SJSA1 (cell line): Measurements from ENCODE around the gene LASP1NB.
"Not testable (repeated sequence)": the region's sequence is repeated elsewhere in the genome, so short reads cannot be mapped to it uniquely, and the experiment has no call there.

Experiments
- DNase-seq, 2 experiments: peaks; one replicate each; pipeline ENCODE4 v3.0.0-alpha.2; 2015 to 2020; ENCODE audit warnings: low spot score in 2 of 2, low read depth in 1 of 2
- H3K27ac ChIP-seq: fragments of 250-450 bp; sonication (Bioruptor Pico); 2 replicates; pipeline ENCODE4 v1.5.1; 2020; ENCODE audit warnings: mild to moderate bottlenecking, moderate library complexity
- H3K27me3 ChIP-seq: fragments of 250-450 bp; sonication (Bioruptor Pico); replicated peaks from 2 replicates; pipeline ENCODE4 v1.5.1; 2020; ENCODE audit warnings: mild to moderate bottlenecking, moderate library complexity
- H3K36me3 ChIP-seq: fragments of 250-450 bp; sonication (Bioruptor Pico); 2 replicates; pipeline ENCODE4 v1.5.1; 2020; ENCODE audit warnings: mild to moderate bottlenecking
- H3K4me1 ChIP-seq: fragments of 250-450 bp; sonication (Bioruptor Pico); replicated peaks from 2 replicates; pipeline ENCODE4 v1.6.1; 2021; ENCODE audit warnings: mild to moderate bottlenecking
- H3K4me3 ChIP-seq: fragments of 250-450 bp; sonication (Bioruptor Pico); 2 replicates; pipeline ENCODE4 v1.5.1; 2020; ENCODE audit warnings: mild to moderate bottlenecking
- H3K9me3 ChIP-seq: fragments of 250-450 bp; sonication (Bioruptor Pico); replicated peaks from 2 replicates; pipeline ENCODE4 v1.5.1; 2020; ENCODE audit warnings: mild to moderate bottlenecking

The LASP1NB gene

DNA sequence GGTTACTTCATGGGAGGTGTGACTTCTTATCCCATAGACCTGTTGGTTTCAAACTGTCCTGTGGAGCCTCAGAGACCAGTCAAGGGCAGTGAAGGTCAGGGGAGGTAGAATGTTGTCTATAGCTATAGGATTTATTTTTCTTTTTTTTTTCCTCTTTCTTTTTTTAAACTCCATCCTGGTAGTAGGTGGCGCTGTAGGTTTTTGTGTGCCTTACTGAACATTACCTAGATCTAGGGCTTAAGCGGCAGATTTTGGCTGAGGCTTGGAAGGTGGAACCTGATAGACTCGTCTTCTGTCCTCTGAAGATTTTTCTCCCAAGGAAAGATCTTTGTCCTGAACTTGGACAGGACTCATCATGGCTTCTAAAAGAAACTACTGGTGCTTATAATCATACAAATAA is 8.2 kb upstream of the LASP1NB start:
- no peak overlapping the region for H3K27ac ChIP-seq

GRCh38 chr17:38918129-38918913 is 7.1 kb upstream of the LASP1NB start:
- H3K36me3 ChIP-seq, result peaks cover 75% of the 10 kb centered on the region
- peak in 1 of 2 experiments; percentile 28 for DNase-seq
- H3K27ac ChIP-seq, result no peak overlapping the region

More for the DNA sequence above, 8.2 kb upstream of the LASP1NB start:
- no peak overlapping the region for H3K4me3 ChIP-seq
- DNase-seq, result no peak
- no peaks in the 10 kb centered on the region for H3K9me3 ChIP-seq
- H3K27me3 ChIP-seq, result no peaks in the 10 kb centered on the region
- no peaks in the 10 kb centered on the region for H3K4me1 ChIP-seq
- H3K36me3 ChIP-seq, result peaks cover 86% of the 10 kb centered on the region

DNA sequence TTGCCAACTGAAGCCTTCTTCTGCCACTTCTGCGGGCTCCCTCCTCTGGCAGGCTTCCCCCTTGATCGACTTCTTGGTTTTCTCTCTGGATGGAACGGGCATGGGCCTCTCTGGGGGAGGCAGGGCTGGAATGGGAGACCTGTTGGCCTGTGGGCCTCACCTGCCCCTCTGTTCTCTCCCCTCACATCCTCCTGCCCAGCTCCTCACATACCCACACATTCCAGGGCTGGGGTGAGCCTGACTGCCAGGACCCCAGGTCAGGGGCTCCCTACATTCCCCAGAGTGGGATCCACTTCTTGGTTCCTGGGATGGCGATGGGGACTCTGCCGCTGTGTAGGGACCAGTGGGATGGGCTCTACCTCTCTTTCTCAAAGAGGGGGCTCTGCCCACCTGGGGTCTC is 6.5 kb upstream of the LASP1NB start:
- DNase-seq, result peak in 1 of 2 experiments; percentile 30
- H3K27ac ChIP-seq, result no peak overlapping the region
- no peaks in the 10 kb centered on the region for H3K4me1 ChIP-seq
- no peaks in the 10 kb centered on the region for H3K27me3 ChIP-seq
- H3K9me3 ChIP-seq, result no peaks in the 10 kb centered on the region
- H3K36me3 ChIP-seq, result peaks cover 69% of the 10 kb centered on the region
- no peak overlapping the region for H3K4me3 ChIP-seq

More at GRCh38 chr17:38918129-38918913, 7.1 kb upstream of the LASP1NB start:
- H3K4me1 ChIP-seq, result no peaks in the 10 kb centered on the region
- no peaks in the 10 kb centered on the region for H3K27me3 ChIP-seq
- no peaks in the 10 kb centered on the region for H3K9me3 ChIP-seq
- H3K4me3 ChIP-seq, result no peak overlapping the region

- Histone ChIP-seq H3K4me1 (no peaks in the 10 kb centered on the region), H3K36me3 (peaks cover 64% of the 10 kb centered on the region), H3K4me3 (no peak overlapping the region), H3K27ac (no peak overlapping the region), H3K27me3 (no peaks in the 10 kb centered on the region), H3K9me3 (no peaks in the 10 kb centered on the region)
- peak in 1 of 2 experiments; percentile 35 for DNase-seq
Measured at GRCh38 chr17:38919316-38920078, 5.9 kb upstream of the LASP1NB start.

GRCh38 chr17:38920374-38921291 is 4.8 kb upstream of the LASP1NB start:
- Histone ChIP-seq H3K4me3 (no peak overlapping the region), H3K27ac (no peak overlapping the region), H3K27me3 (no peaks in the 10 kb centered on the region), H3K4me1 (no peaks in the 10 kb centered on the region), H3K9me3 (no peaks in the 10 kb centered on the region), H3K36me3 (peaks cover 52% of the 10 kb centered on the region)
- DNase-seq, result peak in 1 of 2 experiments; percentile 33

DNA sequence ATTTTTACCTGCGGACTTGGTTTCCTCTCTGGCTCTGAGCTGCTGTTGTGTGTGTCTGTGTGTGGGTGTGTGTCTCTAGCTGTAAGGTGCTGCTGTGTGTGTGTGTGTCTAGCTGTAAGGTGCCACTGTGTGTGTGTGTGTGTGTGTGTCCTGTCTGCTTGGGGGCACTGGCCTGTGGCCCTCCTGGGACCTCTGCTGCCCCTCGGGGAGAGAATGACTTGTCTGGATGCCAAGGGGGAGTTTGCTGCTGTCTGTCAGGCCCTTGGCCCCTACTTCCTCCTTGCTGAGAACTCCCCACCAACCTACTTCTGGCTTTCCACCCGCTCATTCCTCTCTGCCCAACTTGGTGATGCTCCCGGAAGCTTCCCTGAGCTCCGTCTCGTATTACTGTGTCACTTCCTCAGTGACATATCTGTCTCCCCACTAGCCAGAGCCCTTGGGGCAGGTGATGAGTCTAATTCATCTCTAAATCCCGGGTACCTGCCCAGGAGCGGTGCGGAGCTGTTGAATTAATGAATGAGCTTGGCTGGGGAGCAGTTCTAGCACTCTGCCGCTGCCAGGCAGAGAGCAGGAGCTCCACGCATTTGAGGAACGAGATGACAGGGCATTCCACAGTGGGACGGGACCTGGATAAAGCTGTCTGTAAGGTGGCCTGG is 3.5 kb upstream of the LASP1NB start:
- Histone ChIP-seq H3K36me3 (peaks cover 40% of the 10 kb centered on the region), H3K9me3 (no peaks in the 10 kb centered on the region), H3K27ac (no peak overlapping the region), H3K4me1 (no peaks in the 10 kb centered on the region), H3K4me3 (no peak overlapping the region), H3K27me3 (no peaks in the 10 kb centered on the region)
- DNase-seq, result peak in 1 of 2 experiments; percentile 35

DNA sequence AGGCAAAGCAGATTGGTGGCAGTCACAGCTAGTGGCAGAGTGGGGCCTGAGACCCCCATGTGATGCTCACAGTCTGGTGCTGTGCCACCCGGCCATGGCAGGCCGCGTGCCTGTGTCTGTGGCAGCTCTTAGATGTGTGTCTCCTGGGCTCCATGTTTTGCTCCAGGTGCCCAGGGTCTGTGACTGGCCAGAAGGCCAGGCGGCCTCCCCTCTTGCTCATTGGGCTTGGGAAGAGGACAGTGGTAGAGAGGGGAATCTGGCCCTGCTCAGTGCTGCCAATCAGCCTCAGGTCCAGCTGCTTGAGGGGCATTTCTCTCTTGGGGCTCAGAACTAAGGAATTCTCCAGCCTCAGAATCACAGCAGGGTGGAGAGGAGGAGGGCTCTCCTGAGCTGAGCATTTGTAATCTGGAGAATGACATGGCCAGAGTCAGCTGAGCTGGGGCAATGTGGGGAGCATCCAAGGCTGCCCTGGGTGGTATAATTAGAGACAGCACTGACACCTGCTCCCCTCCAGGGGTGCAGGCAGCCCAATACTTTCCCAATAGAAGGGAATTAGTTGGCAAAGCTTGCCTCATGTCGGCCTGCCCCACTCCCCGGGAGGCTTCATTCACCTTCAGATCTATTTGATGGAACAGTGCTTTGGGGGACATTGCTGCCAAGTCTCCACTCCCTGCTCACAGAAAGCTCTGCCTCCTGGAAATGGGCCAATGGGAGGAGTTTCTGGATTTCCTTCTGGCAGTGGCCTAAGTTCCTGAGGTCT is 2.7 kb upstream of the LASP1NB start:
- Histone ChIP-seq H3K4me3 (no peak overlapping the region), H3K27ac (no peak overlapping the region)
- DNase-seq, result peak; percentile 28 to 43

GRCh38 chr17:38926293-38927070 is 1.1 kb downstream of the LASP1NB start:
- no peak for DNase-seq
- Histone ChIP-seq H3K27ac (no peak overlapping the region), H3K9me3 (no peaks in the 10 kb centered on the region), H3K4me3 (no peak overlapping the region), H3K4me1 (no peaks in the 10 kb centered on the region), H3K27me3 (no peaks in the 10 kb centered on the region), H3K36me3 (no peaks in the 10 kb centered on the region)

More for the DNA sequence above, 2.7 kb upstream of the LASP1NB start:
- no peaks in the 10 kb centered on the region for H3K9me3 ChIP-seq
- no peaks in the 10 kb centered on the region for H3K4me1 ChIP-seq
- H3K27me3 ChIP-seq, result no peaks in the 10 kb centered on the region
- peaks cover 31% of the 10 kb centered on the region for H3K36me3 ChIP-seq

DNA sequence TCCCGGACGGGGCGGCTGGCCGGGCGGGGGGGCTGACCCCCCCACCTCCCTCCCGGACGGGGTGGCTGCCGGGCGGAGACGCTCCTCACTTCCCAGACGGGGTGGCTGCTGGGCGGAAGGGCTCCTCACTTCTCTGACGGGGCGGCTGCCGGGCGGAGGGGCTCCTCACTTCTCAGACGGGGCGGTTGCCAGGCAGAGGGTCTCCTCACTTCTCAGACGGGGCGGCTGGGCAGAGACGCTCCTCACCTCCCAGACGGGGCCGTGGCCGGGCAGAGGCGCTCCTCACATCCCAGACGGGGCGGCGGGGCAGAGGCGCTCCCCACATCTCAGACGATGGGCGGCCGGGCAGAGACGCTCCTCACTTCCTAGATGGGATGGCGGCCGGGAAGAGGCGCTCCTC is 5.4 kb downstream of the LASP1NB start:
- not testable (repeated sequence) for DNase-seq, H3K9me3 ChIP-seq, H3K4me1 ChIP-seq, H3K27me3 ChIP-seq, H3K4me3 ChIP-seq, H3K36me3 ChIP-seq, H3K27ac ChIP-seq

GRCh38 chr17:38933962-38934361 is 8.5 kb downstream of the LASP1NB start:
- not testable (repeated sequence) for H3K36me3 ChIP-seq, DNase-seq, H3K27ac ChIP-seq

DNA sequence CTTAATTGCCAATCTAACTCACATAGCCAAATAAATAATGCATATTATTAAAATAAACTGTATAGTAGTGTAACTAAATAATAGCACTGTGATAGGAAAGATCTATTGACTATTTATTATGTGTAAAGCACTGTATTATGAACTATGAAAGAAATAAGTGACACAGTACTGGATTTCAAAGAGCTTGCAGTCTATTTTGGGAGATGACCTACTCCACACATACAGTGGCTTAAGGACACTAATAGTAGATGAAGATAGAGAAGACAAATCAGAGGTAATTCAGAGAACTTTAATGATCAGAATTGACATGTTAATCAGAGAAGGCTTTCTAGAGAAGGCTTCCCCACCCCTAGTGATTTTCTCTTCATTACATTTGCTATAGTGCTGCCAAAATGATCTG is 14.6 kb downstream of the LASP1NB start:
- Histone ChIP-seq H3K4me3 (no peak overlapping the region), H3K27me3 (no peaks in the 10 kb centered on the region), H3K9me3 (no peaks in the 10 kb centered on the region), H3K4me1 (no peaks in the 10 kb centered on the region), H3K36me3 (no peaks in the 10 kb centered on the region), H3K27ac (no peak overlapping the region)
- DNase-seq, result no peak

More at GRCh38 chr17:38933962-38934361, 8.5 kb downstream of the LASP1NB start:
- not testable (repeated sequence) for H3K9me3 ChIP-seq, H3K4me1 ChIP-seq, H3K27me3 ChIP-seq, H3K4me3 ChIP-seq

GRCh38 chr17:38940404-38940803 is 15.0 kb downstream of the LASP1NB start:
- no peak overlapping the region for H3K4me3 ChIP-seq
- H3K36me3 ChIP-seq, result no peaks in the 10 kb centered on the region
- H3K27ac ChIP-seq, result no peak overlapping the region
- no peaks in the 10 kb centered on the region for H3K9me3 ChIP-seq
- DNase-seq, result no peak
- H3K4me1 ChIP-seq, result no peaks in the 10 kb centered on the region
- no peaks in the 10 kb centered on the region for H3K27me3 ChIP-seq
